ENCODE results near the gene ZNF121. TPM values are rescaled to one million over a fixed set of nuclear protein-coding genes. Genes with fewer than 3 reads are reported as not detected.
A peak's percentile ranks its signal among the peaks of the same experiment; 100 is the strongest.

The ZNF121 gene
- total and polyA plus RNA-seq, 7 donors = 3.0 to 32.2 (median 15.6) TPM

GRCh38 chr19:9620842-9621155 lies 36.5 kb upstream of the ZNF121 start:
- ATAC-seq (peak in 1 of 4 donors; percentile 79), DNase-seq (no peak)
- Histone ChIP-seq H3K27me3 (ENCODE audit: insufficient read depth in 3 of 3, low read length in 2 of 3) (no peaks in the 10 kb centered on the region), H3K9me3 (no peaks in the 10 kb centered on the region), H3K4me3 (peak overlapping the region; percentile 94), H3K27ac (peak overlapping the region; percentile 84), H3K4me1 (peaks cover 15% of the 10 kb centered on the region), H3K36me3 (ENCODE audit: insufficient read depth in 1 of 2, low read depth in 1 of 2) (peaks cover 17 to 40% of the 10 kb centered on the region in 2 donors)
- 0 to 1% (median 0%) methylated on average over 16 of the region's 16 CpGs for WGBS, 3 donors
- TF ChIP-seq CTCF (IDR thresholded peaks at IDR 0.05) = no peak
- intact Hi-C loops (cut with DNase I) = loop anchor here in 1 of 2 donors (5.0 to 10.0 kb wide), 2 partner anchors 38 to 144 kb away; partner anchors contain the start of genes ZNF121 and ZNF846

DNA sequence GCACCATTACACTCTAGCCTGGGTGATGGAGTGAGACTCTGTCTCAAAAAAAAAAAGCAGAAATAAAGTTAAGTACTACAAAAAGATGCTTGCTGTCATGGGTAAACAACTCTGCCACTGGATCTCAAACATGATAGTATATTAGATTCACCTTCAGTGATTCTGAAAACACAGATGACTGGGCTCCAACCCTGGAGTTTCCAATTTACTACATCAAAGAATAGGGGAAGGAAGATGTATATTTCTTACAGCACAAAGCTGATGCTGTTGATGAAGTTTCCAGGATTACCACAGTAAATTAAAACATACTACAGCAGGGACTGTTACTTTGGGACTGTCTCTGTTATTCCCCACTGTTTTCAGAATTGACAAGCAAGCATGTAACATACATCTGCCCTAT lies 31.5 kb upstream of the ZNF121 start:
- intact Hi-C loops (cut with DNase I) = no loop called here
- ATAC-seq (no peak), DNase-seq (no peak)
- Histone ChIP-seq H3K36me3 (ENCODE audit: insufficient read depth in 1 of 2, low read depth in 1 of 2) (peaks cover 45 to 90% of the 10 kb centered on the region in 2 donors), H3K4me3 (no peak overlapping the region), H3K27me3 (ENCODE audit: insufficient read depth in 3 of 3, low read length in 2 of 3) (no peaks in the 10 kb centered on the region), H3K4me1 (peaks cover 8% of the 10 kb centered on the region), H3K27ac (no peak overlapping the region), H3K9me3 (peaks cover 25% of the 10 kb centered on the region)
- TF ChIP-seq CTCF (IDR thresholded peaks at IDR 0.05) = no peak

GRCh38 chr19:9610484-9611113 lies 26.3 kb upstream of the ZNF121 start:
- Histone ChIP-seq H3K9me3 (peaks cover 57% of the 10 kb centered on the region), H3K4me3 (no peak overlapping the region)
- WGBS, 3 donors = 85 to 96% (median 91%) methylated on average over 2 of the region's 2 CpGs

DNA sequence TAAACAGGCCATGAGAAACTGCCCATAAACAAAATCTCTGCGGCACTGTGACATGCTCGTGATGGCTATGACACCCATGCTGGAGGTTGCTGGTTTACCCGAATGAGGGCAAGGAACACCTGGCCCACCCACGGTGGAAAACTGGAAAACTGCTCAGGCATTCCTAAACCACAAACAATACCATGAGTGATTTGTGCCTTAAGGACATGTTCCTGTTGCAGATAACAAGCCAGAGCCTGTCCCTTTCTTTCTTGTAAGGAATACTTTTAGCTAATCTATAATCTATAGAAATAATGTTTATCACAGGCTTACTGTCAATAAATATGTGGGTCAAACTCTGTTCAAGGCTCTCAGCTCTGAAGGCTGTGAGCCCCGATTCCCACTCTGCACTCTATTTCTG lies 24.6 kb upstream of the ZNF121 start:
- Histone ChIP-seq H3K36me3 (ENCODE audit: insufficient read depth in 1 of 2, low read depth in 1 of 2) (peaks cover 33 to 63% of the 10 kb centered on the region in 2 donors), H3K4me3 (no peak overlapping the region), H3K27me3 (ENCODE audit: insufficient read depth in 3 of 3, low read length in 2 of 3) (no peaks in the 10 kb centered on the region), H3K27ac (no peak overlapping the region), H3K4me1 (no peaks in the 10 kb centered on the region), H3K9me3 (peaks cover 57% of the 10 kb centered on the region)
- no peak for DNase-seq
- no peak for TF ChIP-seq CTCF (IDR thresholded peaks at IDR 0.05)
- no peak for ATAC-seq
- WGBS, 3 donors = 94 to 98% (median 95%) methylated on average over 5 of the region's 5 CpGs
- intact Hi-C loops (cut with DNase I) = no loop called here

More at GRCh38 chr19:9610484-9611113, 26.3 kb upstream of the ZNF121 start:
- intact Hi-C loops (cut with DNase I) = no loop called here
- no peak for TF ChIP-seq CTCF (IDR thresholded peaks at IDR 0.05)
- H3K27ac ChIP-seq = no peak overlapping the region
- no peak for DNase-seq
- no peaks in the 10 kb centered on the region for H3K27me3 ChIP-seq (ENCODE audit: insufficient read depth in 3 of 3, low read length in 2 of 3)
- H3K4me1 ChIP-seq = no peaks in the 10 kb centered on the region
- peaks cover 37 to 80% of the 10 kb centered on the region in 2 donors for H3K36me3 ChIP-seq (ENCODE audit: insufficient read depth in 1 of 2, low read depth in 1 of 2)
- no peak for ATAC-seq

- no peak for ATAC-seq
- Histone ChIP-seq H3K4me3 (no peak overlapping the region), H3K4me1 (no peaks in the 10 kb centered on the region), H3K27me3 (ENCODE audit: insufficient read depth in 3 of 3, low read length in 2 of 3) (peaks cover 0 to 3% (median 0%) of the 10 kb centered on the region in 3 donors), H3K36me3 (ENCODE audit: insufficient read depth in 1 of 2, low read depth in 1 of 2) (no peaks in the 10 kb centered on the region), H3K27ac (no peak overlapping the region), H3K9me3 (no peaks in the 10 kb centered on the region)
- 83 to 87% (median 85%) methylated on average over 3 of the region's 3 CpGs for WGBS, 3 donors
- TF ChIP-seq CTCF (IDR thresholded peaks at IDR 0.05) = no peak
- DNase-seq = no peak
- intact Hi-C loops (cut with DNase I) = no loop called here
Measured at GRCh38 chr19:9597027-9597426, 12.7 kb upstream of the ZNF121 start.
